ENCODE results near the gene ANKEF1.

ANKEF1 gene

GRCh38 chr20:10089871-10090587 is 55.2 kb downstream of the ANKEF1 start:
- DNase-seq (ENCODE audit: low read depth), result no peak

- no peak for DNase-seq (ENCODE audit: low read depth)
Observed at GRCh38 chr20:10090588-10091166, 55.9 kb downstream of the ANKEF1 start.

- no peak for DNase-seq (ENCODE audit: low read depth)
Observed at GRCh38 chr20:10093087-10093591, 58.4 kb downstream of the ANKEF1 start.

- DNase-seq (ENCODE audit: low read depth), result no peak
Observed at GRCh38 chr20:10094566-10095173, 59.9 kb downstream of the ANKEF1 start.

- DNase-seq (ENCODE audit: low read depth), result no peak
Observed at GRCh38 chr20:10096790-10097189, 62.0 kb downstream of the ANKEF1 start.

- DNase-seq (ENCODE audit: low read depth), result no peak
Observed at GRCh38 chr20:10105046-10105445, 70.3 kb downstream of the ANKEF1 start.
